H4 (cell line): ENCODE data around the gene FH. TPM values are rescaled to one million over a fixed set of nuclear protein-coding genes. Genes with fewer than 3 reads are reported as not detected.
A peak's percentile ranks its signal among the peaks of the same experiment; 100 is the strongest.

ENCODE experiments used
- DNase-seq: peaks from one replicate; pipeline ENCODE4 v3.0.0-alpha.2; 2015; ENCODE audit warnings: low spot score
- total RNA-seq: library from RNA; depleted of rRNA; stranded (reverse); fragments of >200 nt; shearing (Covaris generic); gene quantifications from 2 replicates; pipeline ENCODE4 v1.2.3, GENCODE V29; 2014

Gene FH
- total RNA-seq, 1 experiment from 2014 or later, result 163 TPM

GRCh38 chr1:241525026-241525425, 5.5 kb upstream of the FH start:
- no peak for DNase-seq

- no peak for DNase-seq
Measured at GRCh38 chr1:241521718-241522117, 2.2 kb upstream of the FH start.

- no peak for DNase-seq
Measured at GRCh38 chr1:241520080-241520465, 518 bp upstream of the FH start.

GRCh38 chr1:241518476-241519307, 863 bp downstream of the FH start:
- no peak for DNase-seq

- no peak for DNase-seq
Measured at GRCh38 chr1:241513378-241513777, 6.2 kb downstream of the FH start.

- no peak for DNase-seq
Measured at GRCh38 chr1:241507189-241507863, 12.2 kb downstream of the FH start.

GRCh38 chr1:241503444-241503843, 16.1 kb downstream of the FH start:
- DNase-seq, result no peak

GRCh38 chr1:241499910-241500309, 19.6 kb downstream of the FH start:
- peak; percentile 30 for DNase-seq

GRCh38 chr1:241495741-241496140, 23.8 kb downstream of the FH start:
- no peak for DNase-seq

- DNase-seq, result no peak
Measured at GRCh38 chr1:241488739-241489138, 30.8 kb downstream of the FH start.

- peak; percentile 21 for DNase-seq
Measured at GRCh38 chr1:241485554-241485992, 34.0 kb downstream of the FH start.

GRCh38 chr1:241485145-241485544, 34.4 kb downstream of the FH start:
- no peak for DNase-seq

GRCh38 chr1:241482761-241483250, 36.7 kb downstream of the FH start:
- peak; percentile 16 for DNase-seq

GRCh38 chr1:241479294-241479693, 40.3 kb downstream of the FH start:
- no peak for DNase-seq

- DNase-seq, result no peak
Measured at GRCh38 chr1:241475671-241476070, 43.9 kb downstream of the FH start.

- DNase-seq, result no peak
Measured at GRCh38 chr1:241473026-241473425, 46.5 kb downstream of the FH start.

GRCh38 chr1:241470908-241471590, 48.5 kb downstream of the FH start:
- no peak for DNase-seq

- no peak for DNase-seq
Measured at GRCh38 chr1:241470361-241470760, 49.2 kb downstream of the FH start.

GRCh38 chr1:241465673-241466072, 53.9 kb downstream of the FH start:
- no peak for DNase-seq

- DNase-seq, result no peak
Measured at GRCh38 chr1:241464985-241465384, 54.6 kb downstream of the FH start.

GRCh38 chr1:241462391-241462790, 57.2 kb downstream of the FH start:
- no peak for DNase-seq

GRCh38 chr1:241460098-241460873, 59.3 kb downstream of the FH start:
- DNase-seq, result no peak
